CD14-positive monocyte (primary cell): ENCODE data around the gene PCDHGA11. TPM values are rescaled to one million over a fixed set of nuclear protein-coding genes. Genes with fewer than 3 reads are reported as not detected.
A peak's percentile ranks its signal among the peaks of the same experiment; 100 is the strongest.

Source experiments
- DNase-seq, 3 donors: peaks; one replicate each; pipeline ENCODE4 v3.0.0-alpha.2; 2011 to 2022
- H2AFZ ChIP-seq: 2 replicates; pipeline ENCODE4 v1.6.0; 2012; ENCODE audit warnings: mild to moderate bottlenecking, low read depth, low read length, inconsistent platforms; ENCODE audit not compliant: insufficient read depth, poor library complexity, severe bottlenecking
- H3K27ac ChIP-seq, 2 donors: 1 replicate in 1 of 2; 2 replicates in 1 of 2; pipeline ENCODE4 v1.5.1; 2012 to 2013; ENCODE audit warnings: low read length in 2 of 2, control low read depth in 1 of 2, inconsistent platforms in 1 of 2, low read depth in 1 of 2, mild to moderate bottlenecking in 1 of 2
- H3K27me3 ChIP-seq, 2 donors: one replicate each; pipeline versions ENCODE4 v1.6.0 to v1.6.1; 2011 to 2013; ENCODE audit warnings: low read length in 2 of 2; ENCODE audit not compliant: control insufficient read depth in 2 of 2, insufficient read depth in 2 of 2
- H3K36me3 ChIP-seq, 2 donors: replicated peaks in 1 of 2; 1 replicate in 1 of 2; 2 replicates in 1 of 2; pipeline versions ENCODE4 v1.5.1 to v1.6.1; 2012 to 2013; ENCODE audit warnings: low read length in 2 of 2, control low read depth in 1 of 2, inconsistent platforms in 1 of 2, mild to moderate bottlenecking in 1 of 2; ENCODE audit not compliant: insufficient read depth in 2 of 2, control insufficient read depth in 1 of 2
- H3K4me1 ChIP-seq, 2 donors: 1 replicate in 1 of 2; 2 replicates in 1 of 2; pipeline versions ENCODE4 v1.5.1 to v1.6.1; 2012 to 2013; ENCODE audit warnings: low read length in 2 of 2, control low read depth in 1 of 2, inconsistent platforms in 1 of 2, mild to moderate bottlenecking in 1 of 2, moderate library complexity in 1 of 2; ENCODE audit not compliant: insufficient read depth in 2 of 2, control insufficient read depth in 1 of 2
- H3K4me2 ChIP-seq: replicated peaks from 2 replicates; pipeline ENCODE3; 2012; ENCODE audit warnings: low read length, moderate library complexity, mild to moderate bottlenecking; ENCODE audit not compliant: poor library complexity, severe bottlenecking; ENCODE audit errors: extremely low read depth
- H3K4me3 ChIP-seq, 3 experiments: fragments of 200-600 bp in 1 of 3; sonication (generic) in 1 of 3; replicated peaks in 1 of 3; 1 replicate in 2 of 3; 2 replicates in 1 of 3; pipeline ENCODE4 v1.5.1; 2011 to 2013; ENCODE audit warnings: low read length in 3 of 3, mild to moderate bottlenecking in 3 of 3, control low read depth in 2 of 3, low read depth in 2 of 3, inconsistent platforms in 1 of 3, moderate library complexity in 1 of 3
- H3K79me2 ChIP-seq: 2 replicates; pipeline ENCODE4 v1.6.0; 2012; ENCODE audit warnings: mild to moderate bottlenecking, control low read depth, inconsistent platforms, low read length, moderate library complexity; ENCODE audit not compliant: insufficient read depth
- H3K9ac ChIP-seq: 2 replicates; pipeline ENCODE4 v1.6.0; 2017; ENCODE audit warnings: low read length, mild to moderate bottlenecking; ENCODE audit not compliant: insufficient read depth, poor library complexity, severe bottlenecking
- H3K9me3 ChIP-seq, 2 donors: replicated peaks in 1 of 2; 1 replicate in 1 of 2; 2 replicates in 1 of 2; pipeline versions ENCODE4 v1.5.1 to v1.6.1; 2012 to 2013; ENCODE audit warnings: low read length in 2 of 2, control low read depth in 1 of 2; ENCODE audit not compliant: control insufficient read depth in 1 of 2, insufficient read depth in 1 of 2
- H4K20me1 ChIP-seq: 2 replicates; pipeline ENCODE4 v1.6.0; 2012; ENCODE audit warnings: mild to moderate bottlenecking, low read length, control low read depth, moderate library complexity; ENCODE audit not compliant: insufficient read depth
- H3K27ac Mint-ChIP-seq, 7 donors: one replicate each; pipeline ENCODE4 v1.8.0; 2020; ENCODE audit warnings: mild to moderate bottlenecking in 7 of 7, mixed read lengths in 7 of 7, moderate library complexity in 6 of 7, inconsistent platforms in 2 of 7
- H3K27me3 Mint-ChIP-seq, 3 donors: one replicate each; pipeline ENCODE4 v1.8.0; 2021 to 2022; ENCODE audit warnings: low read depth in 3 of 3, mild to moderate bottlenecking in 3 of 3, mixed read lengths in 3 of 3, moderate library complexity in 3 of 3, inconsistent platforms in 1 of 3
- H3K36me3 Mint-ChIP-seq, 2 donors: one replicate each; pipeline ENCODE4 v1.8.0; 2020; ENCODE audit warnings: mixed read lengths in 2 of 2, inconsistent platforms in 1 of 2, mild to moderate bottlenecking in 1 of 2
- H3K4me1 Mint-ChIP-seq: one replicate; pipeline ENCODE4 v1.8.0; 2020; ENCODE audit warnings: mild to moderate bottlenecking, mixed read lengths
- H3K4me3 Mint-ChIP-seq, 2 donors: one replicate each; pipeline ENCODE4 v1.8.0; 2020; ENCODE audit warnings: mild to moderate bottlenecking in 2 of 2, mixed read lengths in 2 of 2, moderate library complexity in 1 of 2
- H3K9me3 Mint-ChIP-seq, 7 donors: one replicate each; pipeline ENCODE4 v1.8.0; 2020 to 2022; ENCODE audit warnings: mixed read lengths in 7 of 7, mild to moderate bottlenecking in 6 of 7, moderate library complexity in 6 of 7, inconsistent platforms in 2 of 7
- CTCF ChIP-seq: fragments of 200-600 bp; IDR thresholded peaks from one replicate; pipeline ENCODE4 v1.8.0; 2022; ENCODE audit warnings: antibody characterized with exemption, mild to moderate bottlenecking
- WGBS: methylation state at CpG from one replicate; pipeline ENCODE4 v1.1.5; 2013; ENCODE audit warnings: missing lambda C conversion rate; ENCODE audit not compliant: insufficient coverage; 5-methylcytosine and 5-hydroxymethylcytosine counted together
- intact Hi-C, 2 donors: fragments of 100-400 bp; cut with micrococcal nuclease; formaldehyde crosslinking; loops; one replicate each; pipeline versions ENCODE4 v1.15.0 to v1.15.1; 2023
- polyA plus RNA-seq, 3 donors: library from polyadenylated mRNA; depleted of rRNA in 1 of 3; unstranded in 2 of 3; stranded (reverse) in 1 of 3; fragments of 300-500 nt in 2 of 3; fragments of >200 nt in 1 of 3; fragmentation: Illumina TruSeq in 2 of 3; gene quantifications; 1 replicate in 2 of 3; 2 replicates in 1 of 3; pipeline ENCODE4 v1.2.3, GENCODE V29; 2012 to 2021

PCDHGA11 gene
- polyA plus RNA-seq, 3 donors, result not detected

GRCh38 chr5:141382469-141383294 is 38.2 kb upstream of the PCDHGA11 start, which contains the start of gene PCDHGA7:
Gene PCDHGA7 (plus strand): TSS chr5:141382742. CDS start chr5:141382900, 158 bp downstream.
- 12% methylated on average over 27 of the region's 37 CpGs for WGBS
- no peak within 1 kb of the TSS for H3K9ac ChIP-seq
- Mint-ChIP-seq H3K27ac (no peak within 1 kb of the TSS), H3K36me3 (peaks cover 0 to 5% of the 10 kb centered on the region in 2 donors), H3K27me3 (peaks cover 39 to 64% (median 52%) of the 10 kb centered on the region in 3 donors), H3K9me3 (peaks cover 24 to 58% (median 50%) of the 10 kb centered on the region in 7 donors), H3K4me3 (peak within 1 kb of the TSS; percentile 64 to 65), H3K4me1 (peaks cover 4% of the 10 kb centered on the region)
- H3K79me2 ChIP-seq, result no peaks in the 10 kb centered on the region
- peaks cover 27 to 52% of the 10 kb centered on the region in 2 donors for H3K9me3 ChIP-seq
- H3K36me3 ChIP-seq, result no peaks in the 10 kb centered on the region
- H4K20me1 ChIP-seq, result no peaks in the 10 kb centered on the region
- intact Hi-C loops, result no loop called here
- H3K4me2 ChIP-seq, result peak within 1 kb of the TSS; percentile 42
- peak within 1 kb of the TSS in 1 of 3 experiments; percentile 48 for H3K4me3 ChIP-seq
- H3K27me3 ChIP-seq, result peaks cover 34 to 80% of the 10 kb centered on the region in 2 donors
- H2AFZ ChIP-seq, result no peak within 1 kb of the TSS
- no peak for DNase-seq
- H3K27ac ChIP-seq, result no peak within 1 kb of the TSS
- no peak for TF ChIP-seq CTCF
- H3K4me1 ChIP-seq, result no peaks in the 10 kb centered on the region

GRCh38 chr5:141383345-141383744 is 37.5 kb upstream of the PCDHGA11 start:
- Mint-ChIP-seq H3K27me3 (peaks cover 39 to 65% (median 56%) of the 10 kb centered on the region in 3 donors), H3K4me1 (peaks cover 5% of the 10 kb centered on the region), H3K36me3 (peaks cover 0 to 6% of the 10 kb centered on the region in 2 donors), H3K4me3 (peak overlapping the region; percentile 64 to 65), H3K27ac (no peak overlapping the region), H3K9me3 (peaks cover 25 to 58% (median 50%) of the 10 kb centered on the region in 7 donors)
- Histone ChIP-seq H3K9me3 (peaks cover 30 to 56% of the 10 kb centered on the region in 2 donors), H2AFZ (no peak overlapping the region), H4K20me1 (no peaks in the 10 kb centered on the region), H3K4me2 (no peak overlapping the region), H3K4me3 (peak overlapping the region in 1 of 3 experiments; percentile 48), H3K79me2 (no peaks in the 10 kb centered on the region), H3K4me1 (no peaks in the 10 kb centered on the region), H3K27me3 (peaks cover 36 to 80% of the 10 kb centered on the region in 2 donors), H3K27ac (no peak overlapping the region), H3K9ac (no peak overlapping the region), H3K36me3 (no peaks in the 10 kb centered on the region)
- no peak for DNase-seq
- no peak for TF ChIP-seq CTCF
- intact Hi-C loops, result no loop called here
- WGBS, result 31% methylated on average over 10 of the region's 21 CpGs
